Sigmoid colon (tissue), 7 donors: Measurements from ENCODE around the gene DTD1. TPM values are rescaled to one million over a fixed set of nuclear protein-coding genes. Genes with fewer than 3 reads are reported as not detected.

Source experiments
- DNase-seq: peaks from one replicate; pipeline ENCODE4 v3.0.0-alpha.2; 2019
- H3K27ac ChIP-seq, 4 donors: fragments of 200-600 bp; sonication (generic); one replicate each; pipeline ENCODE4 v1.5.1; 2016 to 2019; ENCODE audit warnings: mild to moderate bottlenecking in 1 of 4
- H3K27me3 ChIP-seq, 3 donors: fragments of 200-600 bp; sonication (generic); one replicate each; pipeline ENCODE4 v1.5.1; 2019; ENCODE audit warnings: mild to moderate bottlenecking in 1 of 3
- H3K36me3 ChIP-seq, 4 donors: fragments of 200-600 bp; sonication (generic); one replicate each; pipeline ENCODE4 v1.5.1; 2016 to 2019
- H3K4me1 ChIP-seq, 4 donors: fragments of 200-600 bp; sonication (generic); one replicate each; pipeline ENCODE4 v1.5.1; 2017 to 2019
- H3K4me3 ChIP-seq, 4 donors: fragments of 200-600 bp; sonication (generic); one replicate each; pipeline ENCODE4 v1.5.1; 2017 to 2019; ENCODE audit warnings: mild to moderate bottlenecking in 2 of 4, moderate library complexity in 1 of 4
- H3K9me3 ChIP-seq, 4 donors: fragments of 200-600 bp in 3 of 4; sonication (generic) in 3 of 4; one replicate each; pipeline versions ENCODE4 v1.5.1 to v1.6.1; 2013 to 2019
- EP300 ChIP-seq, 4 donors: sonication (generic); formaldehyde crosslinking; IDR thresholded peaks; one replicate each; pipeline ENCODE4 v1.6.1; 2017; ENCODE audit warnings: antibody characterized with exemption in 4 of 4
- POLR2A ChIP-seq, 2 donors: fragments of 450-650 bp; IDR thresholded peaks; one replicate each; pipeline ENCODE4 v1.6.1; 2016; ENCODE audit warnings: antibody characterized with exemption in 2 of 2, mild to moderate bottlenecking in 2 of 2, moderate library complexity in 2 of 2
- POLR2AphosphoS5 ChIP-seq, 4 donors: sonication (generic); formaldehyde crosslinking; IDR thresholded peaks; one replicate each; pipeline ENCODE4 v1.6.1; 2017; ENCODE audit warnings: antibody characterized with exemption in 4 of 4
- WGBS, 2 donors: extraction: QIAGEN DNeasy Blood & Tissue Kit; methylation state at CpG; one replicate each; pipeline ENCODE4 v1.1.7; 2013; 5-methylcytosine and 5-hydroxymethylcytosine counted together
- intact Hi-C: fragments of 100-400 bp; cut with DNase I; formaldehyde crosslinking; loops from one replicate; pipeline ENCODE4 v1.15.1; 2023
- polyA plus RNA-seq, 3 donors: library from polyadenylated mRNA; stranded (reverse); fragments of 200-250 nt; gene quantifications; one replicate each; pipeline ENCODE4 v1.2.3, GENCODE V29; 2013
- total RNA-seq, 4 donors: library from RNA; depleted of rRNA; stranded (reverse); fragments of >200 nt; gene quantifications; one replicate each; pipeline ENCODE4 v1.1.0, GENCODE V29; 2016
- TF ChIP-seq, protein P1 (sequence below), 4 experiments: fragments of 450-650 bp in 3 of 4; fragments of 200-600 bp in 1 of 4; IDR thresholded peaks; one replicate each; pipeline ENCODE4 v1.5.1; 2016 to 2019; ENCODE audit warnings: antibody characterized with exemption in 4 of 4, mild to moderate bottlenecking in 3 of 4, moderate library complexity in 2 of 4
- donor health status: healthy with polysubstance abuse.
- donor health status: Bipolar disorder and iron deficiency.
- donor health status: healthy.

DTD1 gene
- total and polyA plus RNA-seq, 7 donors: 11.6 to 22.9 (median 18.9) TPM

- H3K4me3 ChIP-seq: no peak overlapping the region
- H3K27ac ChIP-seq: no peak overlapping the region
- 94 to 95% methylated on average over 3 of the region's 3 CpGs for WGBS, 2 donors
- H3K9me3 ChIP-seq: no peaks in the 10 kb centered on the region
- TF ChIP-seq EP300 (IDR thresholded peaks at IDR 0.05) (no peak), POLR2AphosphoS5 (IDR thresholded peaks at IDR 0.05) (no peak), POLR2A (IDR thresholded peaks at IDR 0.05) (no peak)
- TF ChIP-seq, protein P1, sequence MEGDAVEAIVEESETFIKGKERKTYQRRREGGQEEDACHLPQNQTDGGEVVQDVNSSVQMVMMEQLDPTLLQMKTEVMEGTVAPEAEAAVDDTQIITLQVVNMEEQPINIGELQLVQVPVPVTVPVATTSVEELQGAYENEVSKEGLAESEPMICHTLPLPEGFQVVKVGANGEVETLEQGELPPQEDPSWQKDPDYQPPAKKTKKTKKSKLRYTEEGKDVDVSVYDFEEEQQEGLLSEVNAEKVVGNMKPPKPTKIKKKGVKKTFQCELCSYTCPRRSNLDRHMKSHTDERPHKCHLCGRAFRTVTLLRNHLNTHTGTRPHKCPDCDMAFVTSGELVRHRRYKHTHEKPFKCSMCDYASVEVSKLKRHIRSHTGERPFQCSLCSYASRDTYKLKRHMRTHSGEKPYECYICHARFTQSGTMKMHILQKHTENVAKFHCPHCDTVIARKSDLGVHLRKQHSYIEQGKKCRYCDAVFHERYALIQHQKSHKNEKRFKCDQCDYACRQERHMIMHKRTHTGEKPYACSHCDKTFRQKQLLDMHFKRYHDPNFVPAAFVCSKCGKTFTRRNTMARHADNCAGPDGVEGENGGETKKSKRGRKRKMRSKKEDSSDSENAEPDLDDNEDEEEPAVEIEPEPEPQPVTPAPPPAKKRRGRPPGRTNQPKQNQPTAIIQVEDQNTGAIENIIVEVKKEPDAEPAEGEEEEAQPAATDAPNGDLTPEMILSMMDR (IDR thresholded peaks at IDR 0.05): no peak
- no peak for DNase-seq
- H3K27me3 ChIP-seq: no peaks in the 10 kb centered on the region
- no peaks in the 10 kb centered on the region for H3K36me3 ChIP-seq
- intact Hi-C loops: no loop called here
- peaks cover 0 to 19% (median 9%) of the 10 kb centered on the region in 4 donors for H3K4me1 ChIP-seq
Observed at GRCh38 chr20:18645196-18645745, 57.4 kb downstream of the DTD1 start.

DNA sequence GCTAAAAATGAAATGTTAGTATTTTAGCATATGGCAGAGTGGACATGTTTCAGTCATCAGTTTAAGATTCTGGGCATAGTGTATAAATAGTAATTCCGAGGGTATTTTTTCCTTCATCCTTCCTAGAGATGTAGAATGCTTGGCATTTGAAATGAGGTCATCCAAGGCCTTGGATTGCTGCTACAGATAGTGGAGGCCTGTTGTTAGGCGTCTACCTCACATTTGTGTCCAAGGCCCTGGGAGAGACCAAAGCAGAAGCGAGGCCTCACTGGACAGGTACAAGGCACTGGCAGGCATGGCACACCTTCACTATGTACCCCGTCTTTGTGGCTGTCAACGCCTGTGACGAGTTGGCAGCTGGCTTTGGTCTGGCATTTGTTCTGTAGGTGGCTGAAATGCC, 58.0 kb downstream of the DTD1 start:
- 88 to 96% methylated on average over 6 of the region's 6 CpGs for WGBS, 2 donors
- no peak overlapping the region for H3K27ac ChIP-seq
- peak; percentile 19 for DNase-seq
- no peaks in the 10 kb centered on the region for H3K27me3 ChIP-seq
- no peaks in the 10 kb centered on the region for H3K36me3 ChIP-seq
- intact Hi-C loops: no loop called here
- no peaks in the 10 kb centered on the region for H3K9me3 ChIP-seq
- H3K4me3 ChIP-seq: no peak overlapping the region
- H3K4me1 ChIP-seq: peaks cover 0 to 19% (median 9%) of the 10 kb centered on the region in 4 donors
- TF ChIP-seq POLR2AphosphoS5 (IDR thresholded peaks at IDR 0.05) (no peak), EP300 (IDR thresholded peaks at IDR 0.05) (no peak), POLR2A (IDR thresholded peaks at IDR 0.05) (no peak)
- TF ChIP-seq, protein P1 (IDR thresholded peaks at IDR 0.05): no peak

GRCh38 chr20:18647777-18648176, 59.9 kb downstream of the DTD1 start:
- Histone ChIP-seq H3K9me3 (no peaks in the 10 kb centered on the region), H3K4me1 (peaks cover 0 to 26% (median 14%) of the 10 kb centered on the region in 4 donors), H3K27me3 (no peaks in the 10 kb centered on the region), H3K4me3 (no peak overlapping the region), H3K27ac (no peak overlapping the region), H3K36me3 (no peaks in the 10 kb centered on the region)
- WGBS, 2 donors: 45 to 92% methylated on average over 1 to 2 of the region's 2 CpGs
- DNase-seq: peak; percentile 14
- TF ChIP-seq EP300 (IDR thresholded peaks at IDR 0.05) (no peak), POLR2A (IDR thresholded peaks at IDR 0.05) (no peak), POLR2AphosphoS5 (IDR thresholded peaks at IDR 0.05) (no peak)
- TF ChIP-seq, protein P1 (IDR thresholded peaks at IDR 0.05): no peak
- intact Hi-C loops: no loop called here

DNA sequence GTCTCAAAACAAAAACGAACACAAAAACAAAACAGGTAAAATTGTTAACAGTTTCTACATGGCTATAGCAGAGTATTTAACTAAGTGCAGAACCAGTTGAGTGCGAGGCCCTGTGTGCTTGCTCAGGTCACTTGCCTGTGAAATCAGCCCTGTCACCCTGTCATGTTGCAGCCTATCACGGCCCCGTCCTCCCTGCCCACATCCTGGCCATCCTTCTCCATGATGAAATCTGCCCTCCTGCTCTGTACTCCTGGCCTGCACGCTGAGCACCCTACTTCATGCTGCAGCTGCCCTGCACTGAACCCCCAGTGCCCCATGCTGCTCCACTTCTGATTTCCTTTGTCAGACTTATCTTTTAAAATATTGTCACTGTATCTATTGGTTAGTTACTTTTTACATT, 62.4 kb downstream of the DTD1 start:
- peaks cover 0 to 43% (median 17%) of the 10 kb centered on the region in 4 donors for H3K4me1 ChIP-seq
- H3K27ac ChIP-seq: no peak overlapping the region
- intact Hi-C loops: no loop called here
- no peaks in the 10 kb centered on the region for H3K36me3 ChIP-seq
- TF ChIP-seq POLR2AphosphoS5 (IDR thresholded peaks at IDR 0.05): no peak
- TF ChIP-seq EP300 (IDR thresholded peaks at IDR 0.05): no peak
- TF ChIP-seq POLR2A (IDR thresholded peaks at IDR 0.05): no peak
- TF ChIP-seq, protein P1 (IDR thresholded peaks at IDR 0.05): no peak
- H3K4me3 ChIP-seq: no peak overlapping the region
- H3K9me3 ChIP-seq: no peaks in the 10 kb centered on the region
- no peaks in the 10 kb centered on the region for H3K27me3 ChIP-seq
- 91% methylated on average over 5 of the region's 5 CpGs for WGBS, 2 donors
- DNase-seq: peak; percentile 49
